GM03348 (cell line): ENCODE results near the gene OR8D2.

Experiments
- DNase-seq: peaks from one replicate; pipeline ENCODE4 v3.0.0; 2012; ENCODE audit warnings: low spot score

The OR8D2 gene

GRCh38 chr11:124320097-124320496 lies at the start of gene OR8D2:
Gene OR8D2 (minus strand): TSS chr11:124320197. CDS start chr11:124320197, 0 bp downstream.
- DNase-seq = no peak

- DNase-seq = no peak
Measured at GRCh38 chr11:124359566-124359965, 39.6 kb upstream of the OR8D2 start.

GRCh38 chr11:124346311-124346955 lies 26.4 kb upstream of the OR8D2 start:
- no peak for DNase-seq

GRCh38 chr11:124344346-124344745 lies 24.3 kb upstream of the OR8D2 start:
- DNase-seq = no peak

GRCh38 chr11:124340142-124340447 lies 20.1 kb upstream of the OR8D2 start:
- DNase-seq = no peak

GRCh38 chr11:124339396-124340141 lies 19.6 kb upstream of the OR8D2 start:
- DNase-seq = no peak

- DNase-seq = no peak
Measured at GRCh38 chr11:124331873-124332272, 11.9 kb upstream of the OR8D2 start.

- DNase-seq = no peak
Measured at GRCh38 chr11:124329787-124330478, 9.9 kb upstream of the OR8D2 start.

GRCh38 chr11:124327775-124328174 lies 7.8 kb upstream of the OR8D2 start:
- no peak for DNase-seq

GRCh38 chr11:124322356-124322755 lies 2.4 kb upstream of the OR8D2 start:
- DNase-seq = no peak

GRCh38 chr11:124315052-124315451 lies 4.9 kb downstream of the OR8D2 start:
- no peak for DNase-seq

- no peak for DNase-seq
Measured at GRCh38 chr11:124313849-124314248, 6.1 kb downstream of the OR8D2 start, which contains the start of gene OR8D1. Gene OR8D1 (minus strand): TSS chr11:124313949. CDS start chr11:124310766, 3,183 bp downstream.

GRCh38 chr11:124313131-124313530 lies 6.9 kb downstream of the OR8D2 start:
- no peak for DNase-seq

- DNase-seq = no peak
Measured at GRCh38 chr11:124311670-124312069, 8.3 kb downstream of the OR8D2 start.

GRCh38 chr11:124311269-124311668 lies 8.7 kb downstream of the OR8D2 start:
- no peak for DNase-seq

- DNase-seq = no peak
Measured at GRCh38 chr11:124310721-124311120, 9.3 kb downstream of the OR8D2 start.

GRCh38 chr11:124307093-124307492 lies 12.9 kb downstream of the OR8D2 start:
- no peak for DNase-seq

- DNase-seq = no peak
Measured at GRCh38 chr11:124302347-124303125, 17.5 kb downstream of the OR8D2 start.

GRCh38 chr11:124301548-124301947 lies 18.4 kb downstream of the OR8D2 start:
- DNase-seq = no peak

- no peak for DNase-seq
Measured at GRCh38 chr11:124297921-124298320, 22.1 kb downstream of the OR8D2 start.

- DNase-seq = no peak
Measured at GRCh38 chr11:124296016-124296415, 24.0 kb downstream of the OR8D2 start.

GRCh38 chr11:124294687-124295086 lies 25.3 kb downstream of the OR8D2 start:
- DNase-seq = no peak
